Stimulated activated CD4-positive, alpha-beta T cell treated with anti-CD3 and anti-CD28 coated beads, Interleukin-12 subunit alpha, Interleukin-12 subunit beta, amount 100 ng/mL, for 48 hours (primary cell): ENCODE measurements around the gene LNP1.
A peak's percentile ranks its signal among the peaks of the same experiment; 100 is the strongest.
"Not testable (repeated sequence)": the region's sequence is repeated elsewhere in the genome, so short reads cannot be mapped to it uniquely, and the experiment has no call there.

Source experiments
- DNase-seq, 3 donors: peaks; one replicate each; pipeline ENCODE4 v3.0.0-alpha.2; 2020; ENCODE audit warnings: low read depth in 2 of 3, low spot score in 1 of 3

The LNP1 gene, protein sequence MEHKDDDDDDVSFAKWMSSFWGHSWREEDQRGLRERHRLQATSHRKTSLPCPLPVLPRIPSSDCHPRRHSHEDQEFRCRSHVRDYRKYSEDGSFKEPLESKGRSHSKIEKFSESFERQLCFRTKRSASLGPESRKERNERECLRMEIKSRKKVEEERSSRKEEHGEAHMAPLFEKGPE

DNA sequence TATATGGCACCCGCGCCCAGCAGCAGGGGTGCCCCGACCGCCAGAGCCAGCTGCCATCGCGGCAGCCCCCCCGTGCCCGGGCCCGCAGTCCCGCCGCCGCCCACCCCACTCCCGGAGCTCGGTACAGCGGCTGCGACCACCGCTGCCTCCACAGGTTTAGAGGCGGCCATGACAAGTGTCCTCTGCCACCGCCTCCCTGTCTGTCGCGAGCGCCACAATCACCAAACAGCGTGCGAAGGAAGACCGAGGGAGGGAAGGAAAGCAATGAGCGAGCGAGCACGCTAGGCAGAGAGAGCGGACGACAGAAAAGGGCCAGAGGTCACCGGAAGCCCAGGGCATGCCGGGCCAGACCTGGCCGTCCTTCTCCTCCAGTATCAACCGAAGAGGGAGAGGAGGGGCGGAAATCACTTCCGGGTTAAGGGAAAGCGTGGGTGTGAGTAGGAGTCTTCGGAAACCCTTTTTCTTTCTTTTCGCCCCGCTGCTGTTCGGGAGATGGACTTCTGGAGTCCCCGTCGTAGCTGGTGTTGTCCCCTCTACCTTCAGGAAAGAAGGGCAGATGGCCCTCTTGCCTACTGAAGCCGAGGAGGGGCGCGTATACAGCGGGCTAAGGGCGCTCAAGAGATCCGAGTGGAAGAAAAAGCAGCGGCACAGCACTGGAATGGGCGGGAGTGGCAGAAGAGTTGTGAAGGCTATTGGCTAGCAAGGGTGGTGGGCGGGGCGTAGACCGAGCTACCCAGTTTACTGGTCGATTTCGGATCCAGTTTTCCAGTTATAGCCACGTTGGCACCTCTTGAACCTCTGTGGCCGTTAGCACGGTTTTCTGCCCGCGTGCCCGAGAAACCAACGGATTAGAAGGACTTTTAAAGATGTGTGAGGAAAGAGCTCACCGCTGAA, at the start of gene LNP1, which contains the start of gene TOMM70:
Gene LNP1, plus strand, starts transcription at position 760 of the 894 bp plus-strand sequence. CDS start 28,191 bp downstream, outside the sequence.
Gene TOMM70, minus strand, starts transcription at position 310 of the 894 bp plus-strand sequence. Its CDS starts 140 bp downstream, at position 170.
- peak; percentile 92 to 96 (median 95) for DNase-seq

DNA sequence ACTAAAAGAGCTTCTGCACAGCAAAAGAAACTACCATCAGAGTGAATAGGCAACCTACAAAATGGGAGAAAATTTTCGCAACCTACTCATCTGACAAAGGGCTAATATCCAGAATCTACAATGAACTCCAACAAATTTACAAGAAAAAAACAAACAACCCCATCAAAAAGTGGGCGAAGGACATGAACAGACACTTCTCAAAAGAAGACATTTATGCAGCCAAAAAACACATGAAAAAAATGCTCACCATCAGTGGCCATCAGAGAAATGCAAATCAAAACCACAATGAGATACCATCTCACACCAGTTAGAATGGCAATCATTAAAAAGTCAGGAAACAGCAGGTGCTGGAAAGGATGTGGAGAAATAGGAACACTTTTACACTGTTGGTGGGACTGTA, 49.6 kb upstream of the LNP1 start:
- DNase-seq: not testable (repeated sequence)

DNA sequence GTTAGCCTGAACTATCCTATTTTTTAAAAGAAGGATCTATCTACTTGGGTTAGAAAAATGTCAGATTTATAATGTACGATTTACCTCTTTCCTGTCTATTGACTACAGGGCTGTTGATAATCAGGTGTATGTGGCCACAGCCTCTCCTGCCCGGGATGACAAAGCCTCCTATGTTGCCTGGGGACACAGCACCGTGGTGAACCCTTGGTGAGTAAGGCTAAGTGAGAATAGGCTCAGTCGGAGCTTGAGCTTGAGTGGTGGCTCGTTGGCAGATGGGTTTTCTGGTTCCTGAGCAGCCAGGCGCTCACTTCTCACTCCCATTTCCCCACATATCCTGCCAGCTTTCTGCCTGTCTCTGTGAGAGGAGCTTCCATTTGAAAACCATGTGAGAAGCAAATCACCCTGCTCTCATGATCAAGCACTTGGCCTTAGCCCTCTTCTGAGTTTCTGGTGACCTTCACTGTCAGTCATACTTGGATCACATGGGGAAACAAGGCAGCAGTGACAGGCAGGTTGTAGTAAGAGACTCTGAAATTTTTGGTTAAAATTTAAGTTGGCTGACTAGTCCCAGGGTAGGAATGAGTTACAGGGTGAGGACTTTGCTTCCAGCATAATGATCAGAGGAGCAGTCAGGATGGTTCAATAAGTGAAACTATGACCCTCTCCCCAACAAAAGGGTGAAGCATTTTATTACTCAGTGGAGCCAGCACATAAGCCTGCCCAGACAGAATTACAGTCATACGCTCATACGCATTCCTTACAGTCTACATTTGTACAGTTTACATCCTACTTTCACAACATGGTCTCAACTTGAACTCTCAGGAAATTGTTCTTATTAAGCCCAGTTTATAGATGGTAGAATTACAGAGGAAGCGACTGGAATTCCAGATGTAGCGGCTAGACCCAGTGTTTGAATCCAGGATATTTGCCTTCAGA, 48.8 kb upstream of the LNP1 start:
- no peak for DNase-seq

DNA sequence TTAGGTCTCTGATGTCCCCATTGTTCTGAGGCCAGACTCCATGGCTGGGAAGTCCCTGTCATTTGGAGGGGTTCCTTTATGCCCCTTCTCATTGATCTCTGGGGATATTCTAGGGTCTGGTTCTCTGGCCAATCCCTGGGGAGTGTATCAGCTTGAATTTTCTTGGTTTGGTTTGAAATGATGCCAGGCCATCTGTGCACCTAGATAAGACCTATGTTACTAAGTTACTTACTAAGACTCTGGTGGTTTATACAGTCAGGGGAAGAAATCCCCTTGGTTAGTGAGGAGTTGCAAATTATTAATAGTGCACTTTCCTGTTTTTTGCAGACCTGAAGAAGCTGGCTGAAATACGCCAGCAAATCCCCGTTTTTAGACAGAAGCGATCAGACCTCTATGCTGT, 46.5 kb upstream of the LNP1 start:
- no peak for DNase-seq

DNA sequence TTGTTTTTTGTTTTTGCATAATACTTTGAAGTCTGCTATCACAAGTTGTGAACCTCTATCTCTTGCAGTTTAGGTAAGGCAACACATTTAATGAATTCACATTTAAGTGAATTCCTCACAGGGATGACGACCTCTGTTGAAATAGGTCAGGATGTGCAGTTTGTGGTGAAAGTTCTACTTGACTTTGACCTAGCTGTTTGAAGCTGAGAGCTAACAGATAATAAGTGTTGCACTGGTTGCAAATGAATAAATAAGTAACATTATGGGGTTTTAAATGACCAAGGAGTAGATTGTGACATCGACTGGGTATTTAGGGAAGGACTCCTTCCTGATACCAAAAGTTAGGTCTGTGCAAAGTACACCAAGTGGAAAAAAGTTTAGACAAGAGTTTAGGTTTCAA, 42.9 kb upstream of the LNP1 start:
- DNase-seq: no peak

DNA sequence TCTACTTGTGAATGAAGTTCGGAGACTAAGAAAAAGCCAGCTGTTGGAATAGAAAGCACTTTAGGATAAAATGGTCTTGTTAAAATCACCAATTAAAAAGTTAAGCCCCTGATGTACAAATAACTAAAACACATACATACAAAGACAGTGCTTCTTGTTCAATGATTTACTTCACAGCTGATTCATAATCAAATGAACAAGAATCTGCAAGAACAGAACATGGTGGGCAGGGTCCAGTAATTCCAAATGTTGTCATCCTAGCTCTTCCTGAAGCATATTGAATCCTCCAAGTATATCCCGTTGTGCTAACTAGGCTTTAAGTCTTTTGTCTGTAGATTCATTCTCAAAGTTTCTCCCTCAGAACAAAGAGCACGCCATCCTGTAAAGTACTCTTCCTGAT, 42.3 kb upstream of the LNP1 start:
- no peak for DNase-seq

DNA sequence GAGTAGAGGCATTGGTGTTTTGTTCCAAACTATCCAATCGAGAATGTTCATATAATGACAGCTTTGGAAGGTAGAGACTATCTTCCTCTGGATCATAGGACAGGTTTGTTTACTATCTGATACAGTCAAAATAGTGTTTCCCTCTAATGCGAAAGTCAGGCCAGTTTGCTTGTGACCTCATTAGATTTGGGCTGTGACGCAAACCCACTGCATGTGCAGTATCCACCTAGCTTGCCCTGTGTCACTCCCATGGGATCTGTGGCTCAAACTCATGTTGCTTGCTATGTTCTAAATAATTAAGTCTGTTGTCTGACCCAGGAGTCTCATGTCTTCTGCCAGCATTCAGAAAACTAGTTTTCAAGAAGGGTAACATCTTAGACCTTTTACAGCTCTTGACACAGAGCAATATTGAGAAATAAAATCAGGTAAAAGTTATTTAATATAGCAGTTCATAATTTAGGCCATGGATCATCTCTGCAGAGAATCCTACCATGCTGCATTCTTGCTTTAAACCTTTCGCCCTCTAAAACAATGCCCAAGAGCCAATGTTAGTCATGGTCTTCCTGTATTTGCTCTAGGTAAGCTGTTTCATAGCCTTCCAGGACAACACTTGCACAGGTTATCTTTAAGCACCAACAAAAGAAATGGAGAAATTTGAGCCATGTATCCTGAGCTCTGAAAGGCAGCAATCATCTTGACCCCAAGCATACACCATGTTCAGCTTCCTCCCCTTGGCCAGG, 40.4 kb upstream of the LNP1 start:
- DNase-seq: no peak

DNA sequence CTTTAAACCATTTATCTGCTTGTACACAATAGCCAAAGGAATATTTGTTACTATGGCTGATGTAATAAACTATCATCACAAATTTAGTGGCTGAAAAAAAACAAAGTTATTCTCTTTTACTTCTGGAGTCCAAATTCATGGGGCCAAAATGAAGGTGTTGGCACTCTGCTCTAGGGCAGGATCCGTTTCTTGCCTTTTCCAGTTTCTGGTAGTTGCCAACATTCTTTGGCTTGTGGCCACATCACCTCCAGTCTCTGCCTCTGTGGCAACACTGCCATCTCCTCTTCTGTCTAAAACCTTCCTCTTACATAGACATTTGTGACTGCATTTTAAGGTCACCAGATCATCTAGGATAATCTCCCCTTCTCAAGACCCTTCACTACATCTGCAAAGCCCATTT, 39.4 kb upstream of the LNP1 start:
- DNase-seq: no peak

DNA sequence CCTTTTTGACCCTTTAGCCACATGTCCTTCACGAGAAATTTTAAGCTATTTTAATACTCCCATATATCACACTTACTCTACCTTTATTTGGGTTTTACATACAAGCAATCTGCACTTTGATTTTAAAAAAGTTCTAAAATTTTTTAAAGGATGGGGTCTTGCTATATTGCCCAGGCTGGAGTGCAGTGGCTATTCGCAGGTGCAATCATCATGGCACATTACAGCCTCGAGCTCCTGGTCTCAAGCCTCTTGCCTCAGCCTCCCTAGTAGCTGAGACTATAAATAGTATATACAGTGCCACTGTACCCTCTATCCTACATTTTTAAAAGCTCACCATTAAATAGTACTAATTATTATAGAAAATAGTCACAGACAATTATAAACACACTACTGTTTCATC, 36.9 kb upstream of the LNP1 start:
- DNase-seq: no peak

DNA sequence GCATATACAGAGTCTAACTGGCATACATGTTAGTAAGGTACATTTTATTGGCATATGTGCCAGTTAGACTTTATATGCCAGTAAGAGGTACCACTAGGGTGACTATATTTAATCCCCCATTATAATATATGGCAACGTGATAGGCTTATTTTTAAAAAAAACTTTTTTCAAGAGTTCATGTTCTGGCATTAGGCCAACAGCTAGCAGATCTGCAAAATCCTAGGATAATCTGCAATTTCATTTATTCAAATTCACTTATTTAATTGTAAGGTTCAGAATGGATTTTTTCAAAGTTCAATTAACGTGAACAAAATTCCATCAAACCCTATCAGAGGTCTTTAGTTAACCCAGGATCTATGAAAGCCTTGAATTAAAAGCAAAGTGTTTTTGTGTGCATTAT, 34.9 kb upstream of the LNP1 start:
- DNase-seq: no peak

DNA sequence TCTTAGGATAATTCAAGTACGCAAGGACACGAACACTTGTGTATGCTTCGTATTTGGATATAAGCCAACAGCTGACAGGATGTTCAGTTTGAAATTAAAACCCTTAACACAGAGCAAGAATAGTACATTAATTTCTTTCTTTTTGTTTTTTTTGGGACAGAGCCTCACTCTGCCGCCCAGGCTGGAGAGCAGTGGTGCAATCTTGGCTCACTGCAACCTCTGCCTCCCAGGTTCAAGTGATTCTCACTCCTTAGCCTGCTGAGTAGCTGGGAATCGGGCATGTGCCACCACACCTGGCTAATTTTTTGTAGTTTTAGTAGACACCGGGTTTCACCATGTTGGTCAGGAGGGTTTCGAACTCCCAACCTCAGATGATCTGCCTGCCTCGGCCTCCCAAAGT, 32.9 kb upstream of the LNP1 start:
- DNase-seq: no peak

DNA sequence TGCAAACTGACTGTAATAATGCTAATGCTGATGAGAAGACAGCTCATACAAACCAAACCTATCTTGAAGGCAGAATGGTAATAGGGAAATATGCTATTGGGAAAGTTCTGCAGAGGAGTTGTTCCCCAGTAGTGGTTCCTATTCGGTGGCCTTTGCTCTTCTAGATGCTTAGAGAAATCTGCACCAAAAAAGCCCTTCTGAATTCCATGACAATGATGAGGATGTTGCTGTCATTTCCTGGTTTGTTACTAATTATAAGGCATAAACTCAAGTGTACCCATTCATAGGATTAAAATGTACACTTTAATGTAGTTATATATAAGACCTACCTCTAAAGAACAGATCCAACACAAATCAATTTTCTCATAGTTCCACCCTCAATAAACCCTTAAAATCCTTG, 30.6 kb upstream of the LNP1 start:
- DNase-seq: no peak

DNA sequence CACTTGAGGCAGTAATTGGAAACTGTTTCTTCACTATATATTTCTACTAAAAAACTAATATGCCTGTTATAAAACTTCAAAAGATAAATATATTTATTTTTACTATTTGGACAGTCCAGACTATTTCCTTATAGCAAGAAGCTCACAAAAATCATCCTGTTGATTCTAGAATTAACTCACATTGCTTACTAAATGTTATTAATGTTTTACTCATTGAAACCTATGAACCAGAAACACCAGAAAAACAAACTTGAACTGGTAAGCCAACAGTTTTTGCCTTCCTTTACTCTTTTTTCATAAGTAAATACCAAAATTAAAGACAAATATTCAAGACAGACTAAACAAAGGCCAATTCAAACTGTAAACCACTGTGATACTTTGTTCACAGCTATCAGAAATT, 26.8 kb upstream of the LNP1 start:
- no peak for DNase-seq

DNA sequence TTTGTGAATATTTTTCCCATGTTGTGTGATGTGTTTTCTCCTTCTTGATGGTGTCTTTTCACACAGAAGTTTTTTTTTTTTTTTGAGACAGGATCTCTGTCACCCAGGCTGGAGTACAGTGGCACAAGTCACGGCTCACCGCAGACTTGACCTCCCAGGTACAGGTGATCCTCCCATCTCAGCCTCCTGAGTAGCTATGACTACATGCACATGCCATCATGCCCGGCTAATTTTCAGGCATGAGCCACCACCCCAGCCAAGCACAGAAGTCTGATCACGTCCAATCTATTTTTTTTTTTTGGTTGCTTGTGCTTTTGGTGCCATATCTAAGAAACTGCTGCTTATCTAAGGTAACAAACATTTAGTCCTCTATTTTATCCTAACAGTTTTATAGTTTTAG, 25.0 kb upstream of the LNP1 start:
- DNase-seq: no peak

DNA sequence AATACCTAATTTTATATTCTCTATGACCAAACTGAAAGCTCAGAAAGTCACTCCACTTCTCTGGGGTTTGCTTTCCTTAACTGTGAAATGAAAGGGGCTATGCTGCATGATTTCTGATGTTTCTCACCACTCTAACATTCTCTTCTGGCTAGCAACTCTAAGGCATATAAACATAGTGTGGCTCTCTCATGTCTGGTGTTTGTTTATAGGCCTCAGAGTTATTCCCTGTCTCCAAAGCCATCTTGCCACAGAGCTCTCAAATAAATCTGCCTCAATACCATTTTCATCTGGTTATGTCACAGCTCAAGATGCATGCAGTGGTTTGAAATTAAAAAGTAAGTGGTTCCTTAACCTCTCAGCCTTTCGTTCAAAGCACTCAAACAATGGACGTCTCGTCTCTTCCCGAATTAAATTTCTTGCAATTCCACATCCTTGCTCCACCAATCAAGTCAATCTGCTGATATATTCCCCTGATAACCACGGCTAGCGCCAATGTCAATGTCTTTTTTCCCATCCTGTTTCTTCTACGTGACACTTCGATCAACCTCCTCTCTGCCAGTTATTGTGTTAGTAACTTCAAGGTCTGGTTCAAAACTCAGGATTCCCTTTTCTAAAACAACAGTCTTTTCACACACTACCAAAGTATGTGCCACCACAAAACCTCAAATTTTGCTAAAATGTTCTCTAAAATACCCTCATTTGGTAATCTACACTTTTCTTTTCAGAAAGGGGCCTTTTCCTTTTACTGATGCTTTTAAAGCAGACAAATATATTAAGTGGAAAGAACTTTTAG, 16.4 kb upstream of the LNP1 start:
- no peak for DNase-seq

DNA sequence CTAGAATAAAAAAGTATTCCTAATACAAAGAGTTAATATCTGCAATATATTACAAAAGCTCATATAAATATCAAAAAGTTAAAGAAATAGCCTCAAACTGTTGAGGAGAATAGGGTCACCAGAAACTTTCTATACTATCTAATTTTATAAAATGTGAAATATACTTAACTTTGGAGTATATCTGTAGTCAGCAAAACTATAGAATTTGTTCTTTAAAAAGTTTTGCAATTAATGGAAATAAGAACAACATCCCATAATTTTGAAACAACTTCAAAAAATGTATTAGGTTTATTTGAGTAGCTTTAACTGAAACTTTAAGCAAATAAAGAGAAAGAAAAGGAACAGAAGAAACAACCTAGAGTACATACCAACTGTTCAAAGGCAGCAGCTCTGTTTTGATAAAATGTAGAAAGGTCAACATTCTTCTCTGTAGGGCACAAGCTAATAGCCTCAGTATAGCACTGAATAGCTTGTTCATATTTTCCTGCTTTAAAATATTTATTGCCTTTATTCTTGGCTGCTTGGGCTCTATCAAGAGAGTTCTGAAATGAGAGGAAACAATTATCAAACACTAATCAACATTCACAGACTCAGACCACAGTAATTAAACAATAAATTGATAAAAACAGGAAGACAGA, 14.8 kb upstream of the LNP1 start:
- DNase-seq: no peak

DNA sequence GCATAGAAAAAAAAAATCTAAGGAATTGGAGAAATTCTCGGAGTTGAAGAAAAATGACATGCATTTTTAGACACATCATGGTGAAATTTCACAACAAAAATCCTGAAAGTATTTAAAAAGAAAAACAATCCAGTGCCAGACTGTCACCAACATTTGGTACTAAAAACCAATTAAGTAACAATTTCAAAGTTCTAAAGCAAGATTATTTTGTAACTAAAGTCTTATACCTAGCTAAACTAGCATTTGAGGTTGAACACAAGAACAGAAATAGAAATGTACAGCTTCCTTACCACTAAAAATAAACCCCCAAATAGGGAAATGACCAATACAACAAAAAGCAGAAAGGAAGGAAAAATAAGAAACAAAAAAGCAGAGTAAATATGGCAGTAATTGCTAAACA, 12.3 kb upstream of the LNP1 start:
- DNase-seq: no peak

DNA sequence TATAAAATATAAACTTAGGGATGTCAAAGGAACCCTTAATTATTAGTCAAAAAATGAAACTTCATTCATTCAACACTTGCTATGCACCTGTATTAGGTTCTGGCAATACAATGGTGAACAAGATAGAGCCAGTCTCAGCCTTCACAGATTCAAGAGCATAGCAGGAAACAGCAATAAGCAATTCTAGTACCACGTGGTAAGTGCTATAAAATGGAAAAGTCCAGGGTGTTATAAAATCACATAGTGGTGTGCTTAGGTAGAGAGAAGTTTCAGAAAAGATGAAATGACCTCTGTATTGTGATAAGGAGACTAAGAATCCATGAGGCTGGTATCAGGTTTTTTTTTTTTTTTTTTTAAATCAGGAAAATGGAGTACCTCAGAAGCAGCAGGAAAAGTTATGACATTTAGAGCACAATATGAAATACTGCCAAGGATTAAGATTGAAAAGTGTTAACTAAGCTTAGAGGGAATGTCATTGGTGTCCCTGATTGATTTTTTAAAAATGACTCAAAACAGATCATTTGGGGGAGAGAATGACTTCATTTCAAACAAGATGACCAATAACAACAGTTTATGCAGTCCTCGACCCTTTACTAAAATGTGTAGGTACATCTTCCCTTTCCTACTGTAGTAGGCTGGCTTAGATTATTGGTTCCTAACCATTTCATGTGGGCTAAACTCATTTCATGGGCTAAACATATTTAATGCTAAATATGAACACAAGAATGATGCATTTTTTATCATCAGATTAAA, 5.5 kb upstream of the LNP1 start:
- no peak for DNase-seq

DNA sequence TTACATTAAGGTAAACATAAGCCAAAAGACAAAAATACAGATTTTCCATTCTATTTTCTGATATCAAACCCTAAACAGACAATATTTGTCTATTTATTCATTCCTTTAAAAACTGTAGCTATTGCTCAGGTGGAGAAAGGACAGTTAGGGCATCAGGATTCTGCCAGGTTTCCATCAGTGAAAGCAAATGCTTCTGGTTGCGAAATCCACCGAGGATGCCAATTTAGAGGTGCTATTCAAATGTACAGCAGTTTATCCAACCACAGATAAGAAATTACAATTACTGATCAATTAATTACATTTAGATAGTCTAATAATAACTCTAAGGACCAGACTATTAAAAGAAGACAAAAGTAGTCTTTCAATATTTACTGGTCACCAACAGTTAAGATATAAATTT, 4.4 kb upstream of the LNP1 start:
- DNase-seq: no peak
